GM18519 (cell line): Measurements from ENCODE around the gene TMED5.
"Not testable (repeated sequence)": the region's sequence is repeated elsewhere in the genome, so short reads cannot be mapped to it uniquely, and the experiment has no call there.

ENCODE experiments used
- ATAC-seq: cut with Tn5 transposase; IDR thresholded peaks from one replicate; pipeline ENCODE4 v1.9.1; 2021; ENCODE audit warnings: mild to moderate bottlenecking, moderate library complexity; ENCODE audit not compliant: unreplicated experiment, low FRiP score

Gene TMED5

DNA sequence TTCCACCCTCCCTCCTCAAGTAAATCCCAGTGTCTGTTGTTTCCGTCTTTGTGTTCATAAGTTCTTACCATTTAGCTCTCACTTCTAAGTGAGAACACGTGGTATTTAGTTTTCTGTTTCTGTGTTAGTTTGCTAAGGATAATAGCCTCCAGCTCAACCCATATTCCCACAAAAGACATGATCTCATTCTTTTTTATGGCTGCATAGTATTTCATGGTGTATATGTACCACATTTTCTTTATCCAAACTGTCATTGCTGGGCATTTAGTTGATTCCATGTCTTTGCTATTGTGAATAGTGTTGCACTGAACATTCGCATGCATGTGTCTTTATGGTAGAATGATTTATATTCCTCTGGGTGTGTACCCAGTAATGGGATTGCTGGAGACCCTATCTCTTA lies 5.6 kb downstream of the TMED5 start:
- ATAC-seq, result not testable (repeated sequence)

DNA sequence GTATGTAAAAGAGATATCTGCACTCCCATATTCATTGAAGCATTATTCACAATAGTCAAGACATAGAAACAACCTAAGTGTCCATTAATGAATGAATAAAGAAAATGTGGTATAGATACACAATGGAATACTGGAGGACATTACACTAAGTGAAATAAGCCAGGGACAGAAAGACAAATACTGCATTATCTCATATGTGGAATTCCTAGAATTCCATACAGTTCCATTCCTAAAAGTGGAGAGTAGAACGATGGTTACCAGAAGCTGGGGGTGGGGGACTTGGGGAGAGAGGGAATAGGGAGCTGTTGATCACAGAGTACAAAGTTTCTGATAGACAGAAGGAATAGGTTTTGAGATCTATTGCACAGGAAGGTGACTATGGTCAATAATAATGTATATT lies 7.4 kb downstream of the TMED5 start:
- no peak for ATAC-seq

DNA sequence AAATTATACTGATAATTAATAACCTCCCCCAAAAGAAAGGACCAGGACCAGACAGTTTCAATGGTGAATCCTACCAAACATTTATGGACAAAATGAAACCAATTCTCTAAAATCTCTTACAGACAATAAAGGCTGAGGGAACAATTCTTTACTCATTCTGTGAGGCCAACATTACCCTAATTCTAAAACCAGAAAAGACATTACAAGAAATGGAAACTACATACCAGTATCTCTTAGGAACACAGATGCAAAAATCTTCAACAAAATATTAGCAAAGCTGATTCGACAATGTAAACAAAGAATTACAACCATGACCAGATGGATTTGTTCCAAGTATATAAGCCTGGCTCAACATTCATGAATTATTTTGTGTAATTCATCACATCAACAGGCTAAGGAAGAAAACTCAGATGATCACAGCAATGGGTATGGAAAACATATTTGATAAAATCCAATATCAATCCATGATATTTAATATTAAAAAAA lies 8.6 kb downstream of the TMED5 start:
- no peak for ATAC-seq

DNA sequence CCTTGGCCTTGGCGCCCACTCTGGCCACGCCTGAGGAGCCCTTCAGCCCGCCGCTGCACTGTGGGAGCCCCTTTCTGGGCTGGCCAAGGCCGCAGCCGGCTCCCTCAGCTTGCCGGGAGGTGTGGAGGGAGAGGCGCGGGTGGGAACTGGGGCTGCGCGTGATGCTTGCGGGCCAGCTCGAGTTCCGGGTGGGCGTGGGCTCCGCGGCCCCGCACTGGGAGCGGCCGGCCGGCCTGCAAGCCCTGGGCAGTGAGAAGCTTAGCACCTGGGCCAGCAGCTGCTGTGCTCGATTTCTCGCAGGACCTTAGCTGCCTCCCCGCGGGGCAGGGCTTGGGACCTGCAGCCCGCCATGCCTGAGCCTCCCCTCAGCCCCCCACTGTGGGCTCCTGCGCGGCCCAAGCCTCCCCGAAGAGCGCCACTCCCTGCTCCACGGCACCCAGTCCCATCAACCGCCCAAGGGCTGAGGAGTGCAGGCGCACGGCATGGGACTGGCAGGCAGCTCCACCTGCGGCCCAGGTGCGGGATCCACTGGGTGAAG lies 10.0 kb downstream of the TMED5 start:
- not testable (repeated sequence) for ATAC-seq

DNA sequence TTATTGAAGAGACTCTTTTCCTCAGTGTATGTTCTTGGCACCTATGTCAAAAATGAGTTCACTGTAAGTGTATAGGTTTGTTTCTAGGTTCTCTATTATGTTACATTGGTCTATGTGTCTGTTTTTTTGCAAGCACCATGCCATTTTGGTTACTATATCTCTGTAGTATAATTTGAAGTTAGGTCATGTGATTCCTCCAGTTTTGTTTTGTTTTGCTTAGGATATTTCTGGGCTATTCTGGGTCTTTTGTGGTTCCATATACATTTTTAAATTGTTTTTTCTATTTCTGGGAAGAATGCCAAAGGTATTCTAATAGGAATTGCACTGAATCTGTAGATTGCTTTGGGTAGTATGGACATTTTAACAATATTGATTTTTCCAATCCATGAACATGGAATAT lies 13.2 kb downstream of the TMED5 start:
- ATAC-seq, result no peak

DNA sequence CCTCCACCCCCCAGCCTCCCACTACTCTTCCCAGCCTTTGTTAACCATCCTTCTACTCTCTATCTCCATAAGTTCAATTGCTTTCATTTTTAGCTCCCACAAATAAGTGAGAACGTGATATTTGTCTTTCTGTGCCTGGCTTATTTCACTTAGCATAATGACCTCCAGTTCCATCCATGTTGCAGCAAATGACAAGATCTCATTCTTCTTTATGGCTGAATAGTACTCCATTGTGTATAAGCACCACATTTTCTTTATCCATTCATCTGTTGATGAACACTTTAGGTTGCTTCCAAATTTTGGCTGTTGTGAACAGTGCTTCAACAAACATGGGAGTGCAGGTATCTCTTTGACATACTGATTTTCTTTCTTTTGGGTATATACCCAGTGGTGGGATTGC lies 14.3 kb downstream of the TMED5 start:
- not testable (repeated sequence) for ATAC-seq

DNA sequence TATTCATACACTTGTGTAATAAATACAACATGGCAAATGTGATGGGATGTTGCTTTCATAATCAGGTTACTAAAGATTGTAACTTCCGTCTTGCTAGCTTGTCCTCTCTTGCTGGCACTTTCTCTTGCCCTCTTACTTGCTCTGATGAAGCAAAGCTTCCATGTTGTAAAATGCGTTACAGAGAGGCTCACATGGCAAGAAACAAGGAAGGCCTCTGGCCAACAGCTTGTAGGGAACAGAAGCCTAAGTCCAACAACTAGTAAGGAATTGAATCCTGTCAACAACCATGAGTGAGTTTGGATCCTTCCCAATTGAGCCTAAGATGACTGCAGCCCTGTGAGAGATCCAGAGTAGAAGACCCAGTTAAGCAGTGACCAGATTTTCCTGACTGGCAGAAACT lies 15.4 kb downstream of the TMED5 start:
- no peak for ATAC-seq

DNA sequence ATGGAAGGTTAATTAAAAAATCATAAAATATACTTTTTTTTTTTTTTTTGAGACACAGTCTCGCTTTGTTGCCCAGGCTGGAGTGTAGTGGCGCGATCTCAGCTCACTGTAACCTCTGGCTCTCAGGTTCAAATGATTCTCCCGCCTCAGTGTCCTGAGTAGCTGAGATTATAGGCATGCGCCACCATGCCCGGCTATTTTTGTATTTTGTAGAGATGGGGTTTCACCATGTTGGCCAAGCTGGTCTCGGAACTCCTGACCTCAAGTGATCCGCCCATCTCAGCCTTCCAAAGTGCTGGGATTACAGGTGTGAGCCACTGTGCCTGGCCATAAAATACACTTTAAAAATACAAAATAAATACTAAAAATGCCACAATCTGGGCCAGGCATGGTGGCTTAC lies 16.9 kb downstream of the TMED5 start:
- ATAC-seq, result not testable (repeated sequence)

DNA sequence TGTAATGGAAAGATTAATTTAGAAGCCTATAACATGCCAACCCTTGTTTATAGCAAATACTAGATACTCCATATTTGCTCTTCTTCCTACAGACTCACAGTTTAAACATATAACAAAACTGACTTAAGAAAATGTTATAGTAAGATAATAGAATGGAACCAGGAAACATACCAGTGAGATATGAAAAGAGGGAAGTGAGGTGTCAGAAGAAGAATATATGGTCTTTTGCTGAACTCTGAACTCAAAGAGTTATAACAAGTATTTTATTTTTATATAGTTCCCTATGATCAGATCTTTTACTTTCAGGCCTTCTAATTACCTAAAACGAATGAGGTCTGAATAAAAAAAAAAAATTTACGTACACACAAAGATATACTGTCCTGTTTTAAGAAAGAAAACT lies 20.9 kb downstream of the TMED5 start:
- no peak for ATAC-seq

DNA sequence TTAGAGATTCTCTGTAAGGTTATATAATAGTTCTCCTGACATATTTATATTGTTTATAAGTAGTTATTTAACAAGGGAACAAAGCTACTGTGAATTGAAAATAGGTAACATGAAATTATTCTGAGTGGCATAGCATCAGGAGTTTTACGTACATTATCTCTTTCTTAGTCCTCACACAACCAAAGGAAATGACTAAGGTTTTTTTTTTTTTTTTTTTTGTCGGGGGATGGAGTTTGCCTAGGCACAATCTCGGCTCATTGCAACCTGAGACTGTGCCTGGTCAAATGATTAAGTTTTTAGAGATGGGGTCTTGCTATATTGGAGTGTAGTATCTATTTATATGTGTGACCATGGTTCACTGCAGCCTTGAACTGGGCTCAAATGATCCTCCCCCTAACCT lies 24.9 kb downstream of the TMED5 start:
- no peak for ATAC-seq

DNA sequence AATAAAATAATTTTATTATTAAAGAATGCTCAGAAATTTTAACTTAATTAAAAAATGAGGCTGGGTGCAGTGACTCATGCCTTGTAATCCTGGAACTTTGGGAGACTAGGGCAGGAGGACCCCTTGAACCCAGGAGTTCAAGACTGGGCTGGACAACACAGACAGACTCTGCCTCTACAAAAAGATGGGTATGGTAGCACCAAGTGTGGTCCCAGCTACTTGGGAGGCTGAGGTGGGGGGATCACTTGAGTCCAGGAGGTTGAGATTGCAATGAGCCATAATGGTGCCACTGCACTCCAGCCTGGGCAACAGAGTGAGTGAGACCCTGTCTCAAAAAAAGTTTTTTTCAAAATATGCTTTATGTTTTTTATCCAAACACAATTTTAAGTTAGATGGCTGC lies 25.3 kb downstream of the TMED5 start:
- no peak for ATAC-seq

DNA sequence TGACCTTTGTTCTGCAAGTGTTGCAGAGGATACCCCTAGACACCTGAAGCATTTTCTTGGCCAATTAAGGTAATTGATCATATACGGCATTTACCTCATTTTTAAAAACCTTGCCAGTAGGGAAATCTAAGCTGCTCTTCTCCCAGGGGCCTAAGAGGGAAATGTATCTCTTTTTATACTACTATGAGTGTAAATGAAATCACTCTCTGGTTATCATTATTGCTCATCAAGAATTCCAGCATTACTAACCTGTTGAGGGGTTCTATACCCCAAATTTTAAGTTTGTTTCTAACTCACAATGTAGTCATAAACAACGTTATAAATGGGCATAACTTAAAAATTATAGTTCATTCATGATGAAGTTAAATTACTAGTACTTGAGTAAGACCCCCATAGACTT lies 27.4 kb downstream of the TMED5 start:
- ATAC-seq, result no peak

DNA sequence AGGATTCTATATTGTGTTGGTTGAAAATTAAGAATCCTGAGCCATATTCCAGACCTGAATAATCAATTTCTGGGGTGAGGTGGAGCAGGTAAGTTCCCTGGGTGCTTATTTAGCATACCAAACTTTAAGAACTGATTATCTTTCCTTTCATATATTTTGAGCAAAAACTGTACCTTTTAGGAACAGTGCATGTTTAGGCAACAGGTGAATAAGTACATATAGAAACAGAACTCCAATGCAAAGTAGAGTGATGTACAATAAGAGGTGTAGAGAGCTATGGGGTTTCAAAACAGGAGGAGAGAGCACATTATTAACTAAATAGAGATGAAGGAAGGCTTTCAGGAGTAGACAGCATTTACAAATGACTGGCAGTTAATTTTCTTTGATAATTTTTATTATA lies 28.7 kb downstream of the TMED5 start:
- ATAC-seq, result no peak

DNA sequence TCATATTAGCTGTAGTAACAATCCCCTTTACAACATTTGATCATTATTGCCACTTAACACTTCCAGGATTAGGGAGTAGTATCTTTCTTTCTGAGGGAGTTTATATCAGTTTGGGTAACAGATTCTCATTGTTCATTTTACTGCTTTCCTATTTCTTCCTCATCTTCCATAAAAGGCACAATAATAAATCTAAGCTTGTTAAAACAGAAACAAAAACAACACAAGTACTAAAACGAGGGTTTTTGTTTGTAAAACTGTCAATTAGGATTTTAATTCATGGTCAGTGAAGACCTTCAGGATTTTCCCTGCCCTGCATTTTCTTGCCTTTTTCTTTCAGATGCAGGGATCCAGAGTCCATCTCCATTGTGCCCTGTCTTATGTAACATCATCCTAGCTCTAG lies 29.5 kb downstream of the TMED5 start:
- no peak for ATAC-seq

DNA sequence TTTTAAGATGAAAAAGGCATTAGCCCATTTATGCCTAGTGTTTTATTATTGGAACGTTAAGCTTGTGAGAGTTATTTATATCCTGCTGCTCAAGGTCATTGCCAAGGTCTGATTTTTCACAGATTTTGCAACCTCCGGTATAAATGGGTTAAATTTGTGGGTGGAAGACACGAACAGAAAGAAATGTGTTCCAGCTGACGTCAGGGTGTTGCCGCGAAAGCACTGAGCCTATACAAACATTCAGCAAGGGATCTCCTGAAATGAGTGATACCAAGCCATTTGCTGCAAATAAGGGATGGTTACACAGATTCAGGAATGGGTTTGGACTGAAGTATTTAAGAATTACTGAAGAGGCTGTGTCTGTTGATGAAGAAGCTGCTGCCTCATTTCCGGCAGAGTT lies 32.2 kb downstream of the TMED5 start:
- no peak for ATAC-seq

DNA sequence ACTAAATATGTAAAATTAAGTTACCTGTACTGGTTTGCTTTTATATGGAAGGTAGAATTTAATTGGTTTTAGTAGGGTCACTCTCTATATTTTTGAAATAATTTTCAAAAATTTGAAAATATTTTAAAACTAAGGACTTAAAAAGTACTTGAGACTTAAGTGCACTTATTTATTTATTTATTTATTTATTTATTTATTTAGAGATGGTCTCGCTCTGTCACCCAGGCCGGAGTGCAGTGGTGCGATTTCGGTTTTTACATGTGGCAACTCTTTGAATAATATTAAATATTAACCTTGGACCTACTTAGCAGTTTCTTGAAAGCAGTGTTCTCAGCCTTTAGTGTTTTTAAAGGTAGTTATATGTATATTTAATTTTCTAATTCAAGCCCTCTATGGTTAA lies 36.4 kb downstream of the TMED5 start:
- no peak for ATAC-seq

DNA sequence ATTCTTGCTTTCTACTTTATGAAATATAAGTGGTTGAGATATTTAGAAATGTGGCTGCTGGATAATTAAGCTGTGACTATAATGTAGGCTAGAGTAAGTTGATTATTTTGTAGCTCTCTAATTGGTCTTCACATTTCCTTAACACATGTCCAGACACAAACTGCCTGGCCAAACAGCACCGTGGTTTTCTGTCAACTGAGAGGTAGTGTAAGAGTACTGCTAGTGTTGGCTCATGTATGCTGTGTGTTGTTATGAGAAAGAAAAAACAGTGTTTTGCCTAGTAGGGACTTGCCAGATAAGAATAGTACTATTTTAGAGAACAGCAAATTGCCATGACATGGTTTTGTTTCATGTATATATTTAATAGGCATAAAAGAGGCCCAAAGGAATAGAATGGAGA lies 37.1 kb downstream of the TMED5 start:
- ATAC-seq, result no peak

DNA sequence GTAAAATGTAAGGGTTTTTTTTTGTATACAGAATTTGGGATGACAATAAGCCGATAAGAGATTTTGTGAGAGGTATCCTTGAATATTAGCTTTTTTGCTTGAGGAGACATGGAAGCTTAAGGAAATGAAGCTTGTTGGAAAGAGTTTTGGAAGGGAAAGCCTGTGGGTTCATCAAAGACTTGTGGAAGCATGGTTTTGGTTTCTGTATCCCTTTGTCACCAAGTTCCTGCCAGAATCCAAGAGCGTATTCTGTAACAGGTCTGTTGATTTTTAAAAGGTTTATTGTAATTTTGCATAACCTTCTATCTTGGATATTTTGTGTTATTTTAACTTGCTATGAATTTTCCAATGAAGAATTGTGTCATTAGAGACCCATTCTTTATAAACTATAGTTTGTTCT lies 38.1 kb downstream of the TMED5 start:
- ATAC-seq, result no peak

DNA sequence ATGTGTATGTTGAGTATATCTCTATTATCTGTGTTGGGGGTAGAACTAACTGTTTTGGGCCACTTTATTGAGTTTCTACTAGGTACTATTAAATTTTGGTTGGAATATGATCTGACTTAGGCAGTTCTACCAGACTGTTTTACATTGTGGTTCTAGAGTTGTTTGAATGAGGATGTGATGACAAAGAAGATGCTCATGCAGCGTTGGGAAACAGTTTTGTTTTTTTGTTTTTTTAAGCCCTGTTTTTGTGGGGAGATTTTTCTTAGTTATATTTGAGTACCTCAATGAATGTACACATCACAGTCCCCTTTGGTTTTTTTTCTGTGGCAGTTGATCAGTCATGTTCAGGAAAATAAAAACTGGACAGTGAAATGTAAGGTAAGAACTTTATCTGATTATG lies 40.1 kb downstream of the TMED5 start:
- no peak for ATAC-seq

DNA sequence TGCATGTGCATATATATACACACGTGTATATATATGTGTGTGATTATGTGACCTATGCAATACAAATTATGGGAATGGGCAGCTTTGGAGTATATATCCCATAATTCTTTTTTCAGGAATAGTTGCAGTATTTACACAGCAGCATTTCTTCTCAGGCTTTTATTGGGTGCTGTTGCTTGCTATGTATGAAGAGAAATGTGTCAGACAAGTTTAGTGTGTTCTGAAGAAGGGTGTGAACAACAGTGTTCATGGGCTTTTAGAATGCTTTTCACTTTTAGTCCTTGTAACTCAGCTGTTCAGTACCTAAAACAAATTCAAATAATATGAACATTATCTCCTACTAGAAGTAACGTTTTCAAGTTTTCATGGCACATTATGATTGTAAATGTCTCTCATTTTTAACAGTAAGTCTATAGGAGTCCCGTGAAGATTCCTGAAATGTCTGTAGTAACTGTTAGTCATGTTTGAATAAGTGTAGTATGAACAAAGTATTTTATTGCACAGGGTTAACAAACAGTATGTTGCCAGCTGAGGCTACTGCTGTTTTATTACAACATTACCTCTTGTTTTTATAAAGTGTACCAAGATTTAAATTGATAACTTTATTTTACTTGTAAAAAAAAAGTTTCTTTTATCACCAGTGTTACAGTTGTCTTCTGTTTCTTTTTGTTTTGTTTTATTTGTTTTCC lies 42.5 kb downstream of the TMED5 start:
- no peak for ATAC-seq

DNA sequence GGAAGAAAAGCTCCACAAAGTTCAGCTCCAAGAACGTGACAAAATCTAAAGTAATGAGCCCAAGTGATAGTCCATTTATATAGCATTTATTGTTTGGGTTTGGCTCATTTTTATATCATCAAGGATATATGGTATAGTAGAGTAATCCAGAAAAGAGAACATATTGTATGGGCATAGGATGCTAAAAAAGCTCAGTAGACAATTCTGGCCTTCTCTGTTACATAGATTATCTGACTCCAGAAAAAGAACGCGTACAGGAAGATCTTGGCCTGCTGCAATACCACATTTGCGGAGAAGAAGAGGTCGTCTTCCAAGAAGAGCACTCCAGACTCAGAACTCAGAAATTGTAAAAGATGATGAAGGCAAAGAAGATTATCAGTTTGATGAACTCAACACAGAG lies 43.8 kb downstream of the TMED5 start:
- ATAC-seq, result no peak

DNA sequence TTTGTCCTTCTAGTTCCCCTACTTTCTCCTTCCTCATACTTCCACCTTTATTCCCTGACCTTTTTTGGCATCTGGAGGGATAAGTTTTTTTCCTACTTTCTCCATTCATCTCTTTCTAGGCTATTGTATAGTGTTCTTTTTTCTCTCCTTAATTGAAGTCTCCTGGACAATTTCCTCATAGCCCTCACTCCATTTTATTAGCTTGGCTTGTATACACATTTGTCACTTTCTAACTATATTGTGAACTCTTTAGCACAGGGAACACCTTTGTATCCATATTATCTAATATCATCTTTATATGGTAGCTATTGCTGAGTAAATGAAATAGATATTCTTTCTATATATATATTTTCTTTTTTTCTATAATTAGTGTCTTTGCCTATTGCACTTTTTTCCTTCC lies 47.6 kb downstream of the TMED5 start:
- no peak for ATAC-seq
